Adrenal gland (tissue), 5 donors: ENCODE measurements around the gene F12.

Experiments used
- POLR2A ChIP-seq, 2 donors: fragments of 450-650 bp; IDR thresholded peaks; one replicate each; pipeline ENCODE4 v1.6.1; 2017; ENCODE audit warnings: antibody characterized with exemption in 2 of 2, mild to moderate bottlenecking in 2 of 2, moderate library complexity in 1 of 2
- TF ChIP-seq, protein P1 (sequence below), 6 experiments: fragments of 450-650 bp in 4 of 6; fragments of 200-600 bp in 2 of 6; sonication (generic) in 1 of 6; IDR thresholded peaks; 1 replicate in 5 of 6; 2 replicates in 1 of 6; pipeline versions ENCODE4 v1.5.1 to v1.8.0; 2016 to 2021; ENCODE audit warnings: antibody characterized with exemption in 6 of 6, mild to moderate bottlenecking in 2 of 6, moderate library complexity in 1 of 6
- donor health status: DM: no; HTN: no; CAD: no.

DNA sequence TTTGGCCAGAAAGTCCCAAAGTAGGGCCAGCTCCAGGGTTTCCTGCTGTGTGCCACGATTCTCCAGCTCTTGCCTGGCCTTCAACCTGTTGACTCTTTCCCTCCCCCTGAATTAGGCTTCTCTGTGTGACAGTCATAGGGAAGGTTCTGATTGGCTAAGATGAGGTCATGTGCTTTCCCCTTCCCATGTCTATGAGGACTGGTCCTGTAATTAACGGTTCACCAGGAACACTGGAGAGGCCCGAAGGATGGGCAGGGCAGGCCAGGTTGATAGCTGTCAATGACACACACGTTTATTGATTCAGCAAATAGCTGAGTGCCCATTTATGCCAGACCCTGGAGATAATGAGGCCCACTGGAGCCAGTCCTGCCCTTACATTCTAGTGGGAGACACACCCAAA lies 28.3 kb upstream of the F12 start:
- TF ChIP-seq, protein P1, sequence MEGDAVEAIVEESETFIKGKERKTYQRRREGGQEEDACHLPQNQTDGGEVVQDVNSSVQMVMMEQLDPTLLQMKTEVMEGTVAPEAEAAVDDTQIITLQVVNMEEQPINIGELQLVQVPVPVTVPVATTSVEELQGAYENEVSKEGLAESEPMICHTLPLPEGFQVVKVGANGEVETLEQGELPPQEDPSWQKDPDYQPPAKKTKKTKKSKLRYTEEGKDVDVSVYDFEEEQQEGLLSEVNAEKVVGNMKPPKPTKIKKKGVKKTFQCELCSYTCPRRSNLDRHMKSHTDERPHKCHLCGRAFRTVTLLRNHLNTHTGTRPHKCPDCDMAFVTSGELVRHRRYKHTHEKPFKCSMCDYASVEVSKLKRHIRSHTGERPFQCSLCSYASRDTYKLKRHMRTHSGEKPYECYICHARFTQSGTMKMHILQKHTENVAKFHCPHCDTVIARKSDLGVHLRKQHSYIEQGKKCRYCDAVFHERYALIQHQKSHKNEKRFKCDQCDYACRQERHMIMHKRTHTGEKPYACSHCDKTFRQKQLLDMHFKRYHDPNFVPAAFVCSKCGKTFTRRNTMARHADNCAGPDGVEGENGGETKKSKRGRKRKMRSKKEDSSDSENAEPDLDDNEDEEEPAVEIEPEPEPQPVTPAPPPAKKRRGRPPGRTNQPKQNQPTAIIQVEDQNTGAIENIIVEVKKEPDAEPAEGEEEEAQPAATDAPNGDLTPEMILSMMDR (IDR thresholded peaks at IDR 0.05), result no peak
- no peak for TF ChIP-seq POLR2A (IDR thresholded peaks at IDR 0.05)
